Chondrocyte (in vitro differentiated cells): ENCODE results near the gene TMEM74B. TPM values are rescaled to one million over a fixed set of nuclear protein-coding genes. Genes with fewer than 3 reads are reported as not detected.

Experiments
- DNase-seq: peaks from one replicate; pipeline ENCODE4 v3.0.0; 2021; ENCODE audit warnings: mixed read lengths, low spot score
- H3K27ac Mint-ChIP-seq: one replicate; pipeline ENCODE4 v1.8.0; 2021; ENCODE audit warnings: mild to moderate bottlenecking, moderate library complexity, mixed read lengths; ENCODE audit not compliant: unreplicated experiment
- H3K27me3 Mint-ChIP-seq: 2 replicates; pipeline ENCODE4 v1.8.0; 2021; ENCODE audit warnings: low read depth, mixed read lengths
- H3K36me3 Mint-ChIP-seq: 2 replicates; pipeline ENCODE4 v1.8.0; 2021; ENCODE audit warnings: low read depth, mixed read lengths
- H3K4me1 Mint-ChIP-seq: 2 replicates; pipeline ENCODE4 v1.8.0; 2021; ENCODE audit warnings: low read depth, mild to moderate bottlenecking, mixed read lengths
- H3K4me3 Mint-ChIP-seq: one replicate; pipeline ENCODE4 v1.8.0; 2021; ENCODE audit warnings: mild to moderate bottlenecking, moderate library complexity, mixed read lengths; ENCODE audit not compliant: unreplicated experiment
- H3K9me3 Mint-ChIP-seq: 2 replicates; pipeline ENCODE4 v1.8.0; 2021; ENCODE audit warnings: low read depth, mixed read lengths
- CTCF ChIP-seq: fragments of 200-600 bp; sonication (generic); IDR thresholded peaks from 2 replicates; pipeline ENCODE4 v1.5.0; 2021; ENCODE audit warnings: antibody characterized with exemption, mild to moderate bottlenecking, moderate library complexity
- total RNA-seq: library from RNA; stranded (reverse); gene quantifications from 3 replicates; pipeline ENCODE4 v1.2.1, GENCODE V29; 2021

TMEM74B gene
- total RNA-seq, 1 donor from 2014 or later: 0.65 TPM

- no peak for DNase-seq
- Mint-ChIP-seq H3K36me3 (peaks cover 61% of the 10 kb centered on the region), H3K4me3 (no peak overlapping the region), H3K9me3 (no peaks in the 10 kb centered on the region), H3K27me3 (no peaks in the 10 kb centered on the region), H3K27ac (no peak overlapping the region), H3K4me1 (no peaks in the 10 kb centered on the region)
- no peak for TF ChIP-seq CTCF
These were observed 19.9 kb downstream of the TMEM74B start for GRCh38 chr20:1164871-1165270.

GRCh38 chr20:1163653-1164052, 21.1 kb downstream of the TMEM74B start:
- Mint-ChIP-seq H3K9me3 (no peaks in the 10 kb centered on the region), H3K4me1 (no peaks in the 10 kb centered on the region), H3K4me3 (no peak overlapping the region), H3K27ac (no peak overlapping the region), H3K36me3 (peaks cover 53% of the 10 kb centered on the region), H3K27me3 (no peaks in the 10 kb centered on the region)
- TF ChIP-seq CTCF: no peak
- DNase-seq: no peak

- H3K27ac Mint-ChIP-seq: no peak overlapping the region
- no peak overlapping the region for H3K4me3 Mint-ChIP-seq
- no peaks in the 10 kb centered on the region for H3K9me3 Mint-ChIP-seq
- no peak for TF ChIP-seq CTCF
- H3K4me1 Mint-ChIP-seq: no peaks in the 10 kb centered on the region
- no peak for DNase-seq
- peaks cover 48% of the 10 kb centered on the region for H3K36me3 Mint-ChIP-seq
- H3K27me3 Mint-ChIP-seq: no peaks in the 10 kb centered on the region
These were observed 21.7 kb downstream of the TMEM74B start for GRCh38 chr20:1163105-1163504.

- Mint-ChIP-seq H3K4me3 (no peak overlapping the region), H3K9me3 (peaks cover 6% of the 10 kb centered on the region), H3K36me3 (peaks cover 41% of the 10 kb centered on the region), H3K27ac (no peak overlapping the region), H3K4me1 (no peaks in the 10 kb centered on the region), H3K27me3 (no peaks in the 10 kb centered on the region)
- no peak for TF ChIP-seq CTCF
- DNase-seq: no peak
These were observed 23.8 kb downstream of the TMEM74B start for GRCh38 chr20:1160991-1161390.

- no peak overlapping the region for H3K27ac Mint-ChIP-seq
- peaks cover 10% of the 10 kb centered on the region for H3K9me3 Mint-ChIP-seq
- H3K4me1 Mint-ChIP-seq: no peaks in the 10 kb centered on the region
- no peaks in the 10 kb centered on the region for H3K27me3 Mint-ChIP-seq
- no peak overlapping the region for H3K4me3 Mint-ChIP-seq
- H3K36me3 Mint-ChIP-seq: peaks cover 41% of the 10 kb centered on the region
- DNase-seq: no peak
- no peak for TF ChIP-seq CTCF
These were observed 24.3 kb downstream of the TMEM74B start for GRCh38 chr20:1160496-1160895.
